GM18858 (cell line): ENCODE results near the gene ZNRF4.
"Not testable (repeated sequence)": the region's sequence is repeated elsewhere in the genome, so short reads cannot be mapped to it uniquely, and the experiment has no call there.

Experiments
- ATAC-seq: cut with Tn5 transposase; IDR thresholded peaks from one replicate; pipeline ENCODE4 v1.9.1; 2021; ENCODE audit not compliant: unreplicated experiment

Gene ZNRF4

DNA sequence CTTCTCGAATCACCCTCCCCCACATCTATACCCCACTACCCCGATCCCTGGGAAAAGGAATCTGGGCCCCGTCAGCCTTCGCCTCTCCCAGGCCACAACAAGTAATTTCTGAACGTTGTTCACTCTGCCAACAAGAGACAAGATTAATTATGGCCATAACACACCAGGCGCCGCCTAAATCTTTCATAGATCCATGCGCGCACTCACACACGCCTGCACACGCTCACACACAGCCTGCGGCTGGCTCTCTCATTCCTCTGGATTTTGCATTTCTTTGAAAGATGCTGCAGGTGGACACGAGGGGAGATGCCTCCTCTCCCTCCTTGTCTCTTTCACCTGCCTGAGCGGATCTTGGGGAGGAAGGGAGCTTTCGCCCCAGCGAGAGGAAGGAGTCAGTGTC is 17.1 kb downstream of the ZNRF4 start:
- no peak for ATAC-seq

DNA sequence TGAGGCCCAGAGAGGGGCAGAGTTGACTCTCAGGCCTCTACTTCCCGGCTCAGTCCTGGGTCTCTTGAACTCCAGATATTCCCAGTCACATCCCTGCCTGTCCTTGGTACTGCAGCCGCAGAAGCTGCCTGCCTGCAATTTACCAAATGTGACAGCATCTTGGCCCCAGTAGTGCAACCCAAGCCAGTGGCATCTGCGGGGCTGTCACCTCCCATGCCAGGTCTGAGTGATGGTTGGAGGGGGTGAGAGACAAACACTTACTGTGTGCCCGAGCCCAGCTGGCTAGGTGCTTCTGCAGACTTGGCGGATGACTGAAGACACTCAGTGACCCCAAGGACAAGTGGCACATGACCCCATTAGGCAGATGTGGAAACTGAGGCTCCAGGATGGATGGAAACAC is 18.4 kb downstream of the ZNRF4 start:
- ATAC-seq = no peak

DNA sequence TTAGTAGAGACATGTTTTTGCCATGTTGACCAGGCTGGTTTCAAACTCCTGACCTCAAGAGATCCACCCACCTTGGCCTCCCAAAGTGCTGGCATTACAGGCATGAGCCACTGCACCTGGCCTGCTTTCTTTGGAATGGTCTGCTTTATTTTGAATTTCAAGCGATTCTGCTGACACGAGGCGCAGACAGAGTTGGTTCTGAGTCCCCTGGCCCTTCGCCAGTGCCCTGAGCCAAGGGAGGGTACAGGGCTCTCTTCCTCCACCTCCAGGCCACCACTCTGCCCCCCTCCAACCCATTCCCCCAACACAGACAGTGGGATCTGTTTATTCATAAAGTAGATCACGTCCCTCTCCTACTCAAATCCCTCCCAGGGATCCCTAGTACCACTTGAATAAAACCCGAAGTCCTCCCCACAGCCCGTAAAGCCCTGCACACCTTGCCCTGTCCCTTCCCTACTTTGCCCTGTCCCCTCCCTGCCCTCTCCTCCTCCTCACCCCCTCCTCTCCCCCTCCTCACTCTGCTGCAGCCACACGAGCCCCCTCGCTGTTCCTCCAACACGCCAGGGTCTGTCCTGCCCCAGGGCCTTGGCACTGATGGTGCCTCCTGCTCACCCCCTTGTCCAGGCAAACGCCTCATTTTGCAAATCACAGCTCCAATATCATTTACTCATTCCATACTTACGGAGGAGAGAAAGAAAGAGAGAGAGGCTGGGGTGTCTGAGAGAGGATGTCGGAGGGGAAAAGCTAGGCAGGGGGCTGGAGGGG is 22.4 kb downstream of the ZNRF4 start:
- no peak for ATAC-seq

DNA sequence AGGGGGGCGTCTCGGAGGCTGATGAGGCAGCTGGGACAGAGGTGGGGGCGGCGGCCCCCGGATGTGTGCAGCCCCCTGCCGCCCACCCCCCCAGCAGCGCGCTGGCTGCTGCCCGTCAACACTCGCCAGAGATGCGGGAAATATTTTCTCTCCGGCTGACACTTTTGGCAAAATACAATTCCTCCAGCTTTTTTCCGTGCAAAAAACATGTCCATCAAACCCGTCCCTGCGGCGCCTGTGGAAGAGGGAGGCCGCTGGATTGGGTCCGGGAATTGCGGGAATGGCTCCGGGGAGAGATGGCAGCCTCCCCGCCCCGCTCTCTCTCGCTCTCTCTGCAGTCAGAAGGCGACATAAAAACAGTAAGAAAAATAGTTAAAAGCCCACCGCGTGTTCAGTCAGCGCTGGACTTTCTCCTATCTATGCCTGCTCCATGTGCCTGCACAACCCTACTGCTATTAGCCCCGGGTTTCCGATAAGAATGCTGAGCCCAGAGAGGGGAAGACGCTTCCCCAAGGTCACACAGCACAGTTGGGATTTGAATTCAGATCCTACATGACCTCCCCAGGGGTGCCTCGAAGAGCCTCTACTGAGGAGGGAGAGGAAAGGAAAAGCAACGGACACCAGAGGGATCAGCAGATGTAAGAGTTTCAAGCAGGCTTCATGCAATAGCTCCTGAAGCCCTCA is 23.2 kb downstream of the ZNRF4 start:
- no peak for ATAC-seq

DNA sequence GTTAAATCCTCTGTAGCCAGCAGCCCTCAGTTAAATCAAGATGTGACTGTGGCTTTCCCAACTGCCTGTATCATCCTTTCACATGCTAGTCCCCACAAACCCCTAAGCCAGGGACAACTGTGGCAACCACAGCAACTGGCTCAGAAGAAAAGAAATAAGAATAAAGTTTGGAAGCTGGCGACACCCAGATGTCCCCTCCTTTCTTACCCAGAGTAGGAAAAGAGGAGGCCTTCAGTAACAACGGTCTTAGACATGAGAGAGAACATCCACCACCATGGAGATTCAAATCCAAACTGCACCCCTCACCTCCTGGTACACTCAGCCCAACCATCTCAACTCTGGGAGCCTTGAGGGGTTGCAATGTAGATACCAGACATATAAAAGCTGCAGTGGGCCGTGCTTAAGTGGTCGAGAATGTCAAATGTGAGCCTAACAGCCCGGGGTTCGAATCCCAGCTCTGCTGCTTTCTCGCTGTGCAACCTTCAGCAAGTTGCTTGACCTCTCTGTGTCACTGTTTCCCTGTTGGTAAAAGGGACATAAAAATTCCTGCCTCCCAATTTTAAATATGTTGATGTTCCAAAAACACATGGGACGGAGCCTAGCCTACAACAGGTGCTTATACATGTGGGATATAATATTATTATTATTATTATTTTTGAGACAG is 23.8 kb downstream of the ZNRF4 start:
- ATAC-seq = no peak

DNA sequence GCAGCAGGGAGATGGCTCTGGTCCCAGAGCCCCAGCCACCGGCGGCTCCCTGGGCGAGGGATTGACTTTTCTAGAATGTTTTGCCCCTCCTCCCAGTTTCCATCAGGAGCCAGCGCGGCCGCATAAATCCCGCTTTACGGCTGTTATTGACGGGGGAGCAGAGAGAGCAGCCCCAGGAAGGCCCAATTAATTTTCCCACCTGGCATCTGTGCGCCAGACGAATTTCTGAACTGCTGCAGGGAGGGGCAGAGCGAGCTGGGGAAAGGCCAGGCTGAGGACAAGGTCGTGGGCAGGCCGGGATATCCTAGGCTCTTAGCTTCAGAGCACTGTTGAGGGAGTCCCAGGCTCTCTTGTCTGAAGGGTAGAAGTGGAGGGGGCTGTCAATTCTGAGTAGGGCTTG is 24.7 kb downstream of the ZNRF4 start:
- ATAC-seq = no peak

DNA sequence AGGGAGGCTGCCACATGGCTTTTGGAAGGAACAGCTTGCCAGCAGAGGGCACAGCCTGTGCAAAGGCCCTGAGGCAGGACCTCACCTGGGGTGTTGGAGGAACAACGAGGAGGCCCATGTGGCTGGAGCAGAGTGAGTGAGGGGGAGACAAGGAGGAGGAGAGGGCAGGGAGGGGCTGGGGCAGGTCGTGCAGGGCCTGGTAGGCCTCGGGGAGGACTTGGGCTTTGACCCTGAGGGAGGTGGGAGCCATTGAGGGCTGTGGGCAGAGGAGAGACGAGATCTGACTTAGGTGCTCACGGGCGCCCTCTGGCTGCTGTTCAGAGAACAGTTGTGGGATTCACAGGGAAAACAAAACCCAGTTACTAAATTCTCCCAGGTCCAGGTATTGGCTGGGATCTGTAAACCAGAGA is 25.2 kb downstream of the ZNRF4 start:
- no peak for ATAC-seq

DNA sequence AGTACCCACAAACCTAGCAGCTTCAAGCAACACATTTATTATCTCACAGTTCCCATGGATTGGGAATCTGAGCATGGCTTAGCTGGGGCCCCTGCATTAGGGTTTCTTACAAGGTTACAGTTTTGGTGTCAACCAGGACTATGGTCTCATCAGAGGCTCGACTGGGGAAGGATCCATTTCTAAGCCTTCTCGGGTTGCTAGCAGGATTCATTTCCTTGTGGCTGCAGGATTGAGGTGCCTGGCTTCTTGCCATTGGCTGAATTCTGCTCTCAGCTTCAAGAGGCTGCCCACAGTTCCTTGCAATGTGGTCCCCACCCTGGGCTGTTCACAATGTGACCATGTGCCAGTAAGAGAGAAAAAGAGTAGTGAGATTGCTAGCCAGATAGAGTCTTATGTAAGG is 26.7 kb downstream of the ZNRF4 start:
- no peak for ATAC-seq

DNA sequence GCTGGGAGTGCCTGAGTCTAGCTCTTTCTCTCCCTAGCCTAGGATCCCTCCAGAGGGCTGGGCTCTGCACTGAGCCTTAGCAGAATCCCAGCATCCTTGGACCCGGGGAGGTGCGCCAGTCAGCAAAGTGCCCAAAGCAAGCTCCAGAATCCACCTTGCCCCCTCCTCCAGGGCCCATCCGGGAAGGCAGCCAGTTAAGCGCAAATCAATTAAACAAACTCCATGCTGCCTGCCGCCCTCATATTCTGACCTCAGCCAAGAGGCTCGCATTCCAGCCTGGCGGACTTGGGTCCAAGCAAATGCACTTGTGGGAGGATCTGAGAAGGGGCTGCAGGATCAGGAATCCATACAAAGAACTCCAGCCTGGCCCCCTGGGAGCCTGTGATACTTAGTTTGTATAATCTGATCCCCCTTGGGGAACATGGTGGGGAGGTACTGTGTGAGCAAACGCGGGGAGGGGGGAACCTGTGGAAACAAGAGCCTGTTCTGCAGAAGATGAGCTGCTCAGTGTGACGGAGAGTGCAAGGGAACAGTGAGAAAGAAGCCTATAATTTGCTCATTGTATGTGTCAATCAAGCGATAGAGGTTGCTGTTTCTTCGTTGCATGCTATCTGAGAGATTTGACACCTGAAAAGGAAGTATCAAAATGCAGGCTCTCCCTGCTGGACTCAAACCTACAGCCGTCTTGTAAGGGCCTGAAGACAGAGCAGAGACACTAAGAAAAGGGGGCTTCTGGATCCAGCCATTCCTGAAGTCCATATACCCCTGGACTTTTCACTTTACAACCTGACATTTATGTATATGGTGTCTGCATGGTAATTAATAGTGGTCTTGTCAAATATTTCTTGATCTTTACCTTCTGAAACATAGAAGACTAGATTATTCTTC is 29.4 kb downstream of the ZNRF4 start:
- no peak for ATAC-seq

DNA sequence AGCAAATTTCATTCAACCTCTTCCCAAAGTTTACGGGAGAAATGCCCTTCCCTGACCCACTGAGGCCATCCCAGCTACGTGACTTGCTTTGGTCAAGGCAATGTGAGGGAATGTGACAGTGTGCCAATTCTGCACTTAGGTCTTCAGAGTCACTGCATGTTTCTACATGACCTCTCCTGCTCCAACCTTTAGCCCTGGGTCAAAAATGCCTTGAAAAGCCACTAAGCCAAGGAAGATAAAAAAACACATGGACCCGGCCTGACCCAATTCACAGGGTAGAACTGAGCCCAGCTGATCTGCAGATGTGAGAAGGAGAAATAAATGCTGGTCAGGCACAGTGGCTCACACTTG is 30.0 kb downstream of the ZNRF4 start:
- no peak for ATAC-seq

DNA sequence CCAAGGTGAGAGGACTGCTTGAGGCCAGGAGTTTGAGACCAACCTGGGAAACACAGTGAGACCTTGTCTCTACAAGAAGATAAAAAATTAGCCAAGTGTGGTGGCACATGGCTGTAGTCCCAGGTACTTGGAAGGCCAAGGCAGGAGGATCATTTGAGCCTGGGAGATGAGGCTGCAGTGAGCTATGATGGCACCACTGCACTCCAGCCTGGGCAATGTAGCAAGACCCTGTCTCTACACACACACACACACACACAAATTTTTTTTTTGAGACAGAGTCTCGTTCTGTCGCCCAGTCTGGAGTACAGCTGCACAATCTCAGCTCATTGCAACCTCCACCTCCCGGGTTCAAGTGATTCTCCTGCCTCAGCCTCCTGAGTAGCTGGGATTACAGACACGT is 30.4 kb downstream of the ZNRF4 start:
- not testable (repeated sequence) for ATAC-seq

DNA sequence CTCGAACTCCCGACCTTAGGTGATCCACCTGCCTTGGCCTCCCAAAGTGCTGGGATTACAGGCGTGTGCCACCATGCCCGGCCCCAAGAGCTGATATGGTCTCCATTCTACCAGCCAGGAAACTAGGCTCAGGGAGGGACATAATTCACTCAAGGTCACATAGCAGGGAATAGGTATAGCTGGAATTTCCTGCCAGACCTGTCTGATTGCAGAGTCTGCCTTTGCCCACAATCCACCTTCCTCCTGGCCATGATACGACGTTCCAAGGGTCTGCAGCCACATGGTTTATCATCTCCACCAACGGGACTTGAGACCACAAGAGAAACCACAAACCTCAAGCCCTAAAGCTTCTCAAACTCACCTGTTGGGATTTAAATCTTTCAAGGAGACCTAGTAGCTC is 32.0 kb downstream of the ZNRF4 start:
- no peak for ATAC-seq

DNA sequence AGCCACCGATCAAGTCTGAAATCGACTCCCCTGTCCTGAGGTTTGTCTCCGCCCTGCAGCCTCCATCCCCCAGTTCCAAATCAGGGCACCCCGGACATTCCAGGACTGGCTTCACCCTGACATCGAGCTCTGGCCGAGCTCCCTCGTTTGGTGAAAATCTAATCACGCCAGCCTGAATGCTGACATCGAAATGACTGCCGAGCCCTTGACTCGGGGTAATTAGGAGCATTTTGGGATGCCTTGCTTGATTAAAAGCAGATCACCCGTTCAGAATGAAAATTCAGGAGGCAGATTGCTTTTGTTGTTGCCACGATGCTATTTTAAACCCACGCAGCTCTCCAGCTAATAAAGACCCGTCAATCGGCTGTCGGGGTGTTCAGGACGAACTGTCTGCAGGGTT is 34.3 kb downstream of the ZNRF4 start:
- ATAC-seq = no peak

DNA sequence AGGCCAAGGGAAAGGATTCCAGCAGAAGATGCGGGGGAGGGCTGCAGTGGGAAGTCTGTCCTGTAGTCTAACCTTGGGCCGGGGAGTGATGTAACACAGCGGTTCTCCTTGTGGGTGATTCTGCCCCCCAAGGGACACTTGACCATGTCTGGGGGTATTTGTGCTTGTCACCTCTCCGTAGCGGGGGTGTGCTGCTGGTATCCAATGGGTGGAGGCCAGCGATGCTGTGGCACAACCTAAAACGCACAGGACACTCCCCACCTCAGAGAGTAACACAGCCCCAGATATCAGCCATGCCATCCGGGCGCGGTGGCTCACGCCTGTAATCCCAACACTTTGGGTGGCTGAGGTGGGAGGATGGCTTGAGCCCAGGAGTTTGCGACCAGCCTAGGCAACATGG is 36.3 kb downstream of the ZNRF4 start:
- no peak for ATAC-seq

DNA sequence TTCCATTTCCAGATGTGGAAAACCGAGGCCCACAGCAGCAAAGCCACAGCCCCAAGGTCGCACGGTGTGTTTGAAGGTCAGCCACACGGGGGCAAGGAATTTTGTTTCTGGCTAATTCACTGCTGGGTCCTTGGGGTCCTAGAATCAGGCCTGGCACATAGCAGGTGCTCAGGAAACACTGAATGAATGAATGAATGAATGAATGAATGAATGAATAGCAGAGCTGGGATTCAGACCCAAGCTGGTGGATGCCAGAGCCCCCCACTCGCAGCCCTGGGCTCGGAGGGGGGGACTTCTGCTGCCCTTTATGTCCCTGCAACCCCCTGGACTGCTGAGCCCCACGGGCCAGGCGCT is 37.0 kb downstream of the ZNRF4 start:
- ATAC-seq = no peak

DNA sequence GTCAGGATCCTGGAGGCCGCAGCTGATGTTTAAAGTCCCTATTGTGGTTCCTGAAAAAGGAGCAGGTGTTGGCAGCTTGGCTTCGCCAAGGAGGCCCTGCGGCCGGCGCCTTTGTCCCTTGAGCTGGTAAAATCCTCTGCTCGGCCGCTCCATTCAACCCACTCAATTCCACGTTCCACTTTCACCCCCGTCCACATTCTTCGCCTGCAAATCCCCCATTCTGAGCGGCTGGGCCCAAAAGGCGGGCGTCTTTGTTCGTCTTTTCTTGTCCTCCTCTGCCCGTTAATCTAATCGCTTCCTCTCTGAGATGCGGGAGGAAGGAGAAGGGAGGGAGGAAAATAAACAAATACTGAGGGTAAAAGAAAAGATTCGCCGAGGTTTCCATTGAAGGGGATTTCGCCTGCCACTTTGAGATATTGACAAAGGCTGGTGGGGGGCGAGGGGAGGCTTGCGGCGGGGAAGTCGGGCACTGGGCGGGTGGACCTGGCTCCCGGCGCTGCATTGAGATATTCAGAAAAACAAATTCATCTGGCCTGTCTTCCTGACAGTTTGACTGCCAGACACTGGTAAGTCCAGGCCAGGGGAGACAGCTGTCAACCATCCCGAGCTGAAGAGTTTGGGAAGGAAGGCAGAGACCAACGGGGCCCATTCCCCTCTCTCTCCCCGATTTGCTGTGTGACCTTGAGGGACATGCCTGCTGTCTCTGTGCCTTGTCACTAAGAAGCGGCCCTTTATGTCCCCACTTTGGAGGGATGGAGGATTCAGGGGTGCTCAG is 37.6 kb downstream of the ZNRF4 start:
- no peak for ATAC-seq

DNA sequence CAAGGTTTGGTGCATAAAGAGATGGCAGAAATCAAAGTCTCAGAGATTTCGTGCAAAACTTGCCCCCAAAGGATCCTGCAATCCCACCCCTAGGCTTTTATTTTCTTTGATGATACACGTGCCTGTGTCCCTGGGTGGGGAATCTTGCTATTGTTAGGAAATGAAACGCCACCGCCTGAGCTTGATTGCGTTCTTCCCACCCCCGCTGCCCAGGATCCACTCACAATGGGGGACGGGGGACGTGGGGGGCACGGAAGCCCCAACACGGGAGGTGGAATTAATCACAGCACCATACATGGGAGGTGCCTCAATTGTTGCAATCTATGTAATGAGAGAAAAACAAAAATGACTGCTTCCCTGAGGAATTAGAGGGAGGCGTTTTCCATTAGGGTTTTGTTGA is 39.6 kb downstream of the ZNRF4 start:
- ATAC-seq = no peak

DNA sequence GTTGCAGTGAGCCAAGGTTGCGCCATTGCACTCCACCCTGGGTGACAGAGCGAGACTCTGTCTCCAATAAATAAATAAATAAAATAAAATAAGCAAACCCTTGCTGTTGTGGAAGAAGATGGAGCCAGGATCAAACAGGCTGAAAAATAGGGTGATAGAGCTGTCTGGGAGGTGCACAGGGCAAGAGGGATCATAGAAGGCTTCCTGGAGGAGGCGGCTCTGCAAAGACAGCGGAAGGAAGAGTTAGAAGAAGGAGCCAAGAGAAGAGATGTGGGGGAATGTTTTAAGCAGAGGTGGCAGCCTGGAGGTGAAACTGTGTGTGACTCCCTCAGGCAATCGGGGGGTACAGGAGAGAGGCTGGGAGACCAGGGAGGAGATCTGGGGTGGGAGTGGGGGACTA is 40.6 kb downstream of the ZNRF4 start:
- no peak for ATAC-seq

DNA sequence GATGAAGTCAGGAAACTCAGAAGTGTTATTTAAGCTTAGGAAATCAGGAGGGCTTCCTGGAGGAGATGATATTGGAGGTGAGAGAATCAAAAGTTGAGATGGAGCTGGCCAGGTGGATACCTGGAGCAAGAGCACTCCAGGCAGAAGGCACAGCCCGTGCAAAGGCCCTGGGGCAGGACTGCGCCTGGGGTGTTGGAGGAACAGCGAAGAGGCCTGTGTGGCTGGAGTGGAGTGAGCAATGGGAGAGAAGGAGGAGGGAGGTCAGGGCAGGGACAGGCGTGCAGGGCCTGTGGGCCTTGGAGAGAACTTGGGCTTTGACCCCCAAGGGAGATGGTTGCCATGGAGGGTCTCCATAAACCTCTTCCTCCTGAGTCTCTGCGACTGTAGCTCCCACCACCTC is 42.1 kb downstream of the ZNRF4 start:
- no peak for ATAC-seq

DNA sequence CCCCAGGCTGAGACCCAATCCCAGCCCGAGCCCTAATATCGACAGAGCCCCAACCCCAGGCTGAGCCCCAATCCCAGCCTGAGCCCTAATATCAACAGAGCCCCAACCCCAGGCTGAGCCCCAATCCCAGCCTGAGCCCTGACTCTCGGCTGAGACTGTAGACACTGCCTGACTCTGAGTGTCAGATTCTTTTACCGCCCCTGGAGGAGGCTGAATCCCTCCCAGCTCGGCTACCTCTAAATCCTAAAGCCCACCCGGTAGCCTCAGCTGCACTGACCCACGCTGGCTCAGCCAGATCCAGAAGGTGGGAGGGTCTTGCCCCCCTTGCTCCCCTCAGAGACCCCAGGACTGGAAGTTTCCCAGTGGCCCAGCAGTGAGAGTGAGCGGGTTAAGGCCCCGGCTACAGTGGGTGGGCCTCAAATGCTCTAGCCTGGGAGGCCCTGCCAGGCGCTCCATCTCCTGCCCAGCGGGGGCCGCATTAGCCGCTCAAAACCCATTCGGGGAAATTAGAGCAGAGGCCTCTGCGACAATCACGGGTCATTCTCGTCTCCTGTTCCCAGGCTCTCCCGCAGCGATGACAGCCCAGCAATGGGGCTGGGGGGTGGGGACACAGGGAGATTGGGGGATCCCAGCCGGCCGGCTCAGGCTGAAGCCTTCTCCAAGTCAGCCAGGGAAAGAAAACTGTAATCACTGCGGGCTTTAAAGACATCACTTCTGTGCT is 43.8 kb downstream of the ZNRF4 start:
- no peak for ATAC-seq
